ENCODE measurements around the gene ANKRD63. TPM values are rescaled to one million over a fixed set of nuclear protein-coding genes. Genes with fewer than 3 reads are reported as not detected.

The ANKRD63 gene
- total RNA-seq, 1 experiment from 2014 or later: not detected

- TF ChIP-seq, protein P1, sequence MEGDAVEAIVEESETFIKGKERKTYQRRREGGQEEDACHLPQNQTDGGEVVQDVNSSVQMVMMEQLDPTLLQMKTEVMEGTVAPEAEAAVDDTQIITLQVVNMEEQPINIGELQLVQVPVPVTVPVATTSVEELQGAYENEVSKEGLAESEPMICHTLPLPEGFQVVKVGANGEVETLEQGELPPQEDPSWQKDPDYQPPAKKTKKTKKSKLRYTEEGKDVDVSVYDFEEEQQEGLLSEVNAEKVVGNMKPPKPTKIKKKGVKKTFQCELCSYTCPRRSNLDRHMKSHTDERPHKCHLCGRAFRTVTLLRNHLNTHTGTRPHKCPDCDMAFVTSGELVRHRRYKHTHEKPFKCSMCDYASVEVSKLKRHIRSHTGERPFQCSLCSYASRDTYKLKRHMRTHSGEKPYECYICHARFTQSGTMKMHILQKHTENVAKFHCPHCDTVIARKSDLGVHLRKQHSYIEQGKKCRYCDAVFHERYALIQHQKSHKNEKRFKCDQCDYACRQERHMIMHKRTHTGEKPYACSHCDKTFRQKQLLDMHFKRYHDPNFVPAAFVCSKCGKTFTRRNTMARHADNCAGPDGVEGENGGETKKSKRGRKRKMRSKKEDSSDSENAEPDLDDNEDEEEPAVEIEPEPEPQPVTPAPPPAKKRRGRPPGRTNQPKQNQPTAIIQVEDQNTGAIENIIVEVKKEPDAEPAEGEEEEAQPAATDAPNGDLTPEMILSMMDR (IDR thresholded peaks at IDR 0.05; ENCODE audit: unreplicated experiment): no peak
- BruUV-seq (replicated peaks): no TSS peak
- Mint-ChIP-seq H3K27me3 (ENCODE audit: insufficient read depth, unreplicated experiment) (no peaks in the 10 kb centered on the region), H3K4me1 (ENCODE audit: insufficient read depth, unreplicated experiment) (no peaks in the 10 kb centered on the region), H3K4me3 (ENCODE audit: unreplicated experiment) (no peak overlapping the region), H3K27ac (ENCODE audit: low read depth, unreplicated experiment) (no peak overlapping the region), H3K36me3 (ENCODE audit: insufficient read depth, unreplicated experiment) (peaks cover 25% of the 10 kb centered on the region), H3K9me3 (ENCODE audit: unreplicated experiment) (no peaks in the 10 kb centered on the region)
- ChIA-PET CTCF (interaction anchor here (1.0 to 2.8 kb wide), 3 partner anchors 14 to 16 kb away, joined by 5 to 14 read pairs (median 8); no protein-coding TSS in a partner anchor), POLR2A (interaction anchor here (0.9 kb wide), 1 partner anchor 18 kb away, joined by 3 read pairs; no protein-coding TSS in a partner anchor)
- intact Hi-C loops (cut with micrococcal nuclease): no loop called here
- no peak for DNase-seq (ENCODE audit: unreplicated experiment)
Observed at GRCh38 chr15:40258544-40258943, 24.3 kb downstream of the ANKRD63 start.

- Mint-ChIP-seq H3K4me3 (ENCODE audit: unreplicated experiment) (no peak overlapping the region), H3K4me1 (ENCODE audit: insufficient read depth, unreplicated experiment) (no peaks in the 10 kb centered on the region), H3K27me3 (ENCODE audit: insufficient read depth, unreplicated experiment) (no peaks in the 10 kb centered on the region), H3K36me3 (ENCODE audit: insufficient read depth, unreplicated experiment) (peaks cover 32% of the 10 kb centered on the region), H3K9me3 (ENCODE audit: unreplicated experiment) (no peaks in the 10 kb centered on the region), H3K27ac (ENCODE audit: low read depth, unreplicated experiment) (no peak overlapping the region)
- DNase-seq (ENCODE audit: unreplicated experiment): no peak
- TF ChIP-seq, protein P1 (IDR thresholded peaks at IDR 0.05; ENCODE audit: unreplicated experiment): no peak
- ChIA-PET POLR2A (no interaction called here), CTCF (interaction anchor here (1.0 to 4.2 kb wide), 6 partner anchors 13 to 40 kb away, joined by 3 to 32 read pairs (median 6); no protein-coding TSS in a partner anchor)
- intact Hi-C loops (cut with micrococcal nuclease): no loop called here
- no TSS peak for BruUV-seq (replicated peaks)
Observed at GRCh38 chr15:40257656-40258450, 25.0 kb downstream of the ANKRD63 start.

DNA sequence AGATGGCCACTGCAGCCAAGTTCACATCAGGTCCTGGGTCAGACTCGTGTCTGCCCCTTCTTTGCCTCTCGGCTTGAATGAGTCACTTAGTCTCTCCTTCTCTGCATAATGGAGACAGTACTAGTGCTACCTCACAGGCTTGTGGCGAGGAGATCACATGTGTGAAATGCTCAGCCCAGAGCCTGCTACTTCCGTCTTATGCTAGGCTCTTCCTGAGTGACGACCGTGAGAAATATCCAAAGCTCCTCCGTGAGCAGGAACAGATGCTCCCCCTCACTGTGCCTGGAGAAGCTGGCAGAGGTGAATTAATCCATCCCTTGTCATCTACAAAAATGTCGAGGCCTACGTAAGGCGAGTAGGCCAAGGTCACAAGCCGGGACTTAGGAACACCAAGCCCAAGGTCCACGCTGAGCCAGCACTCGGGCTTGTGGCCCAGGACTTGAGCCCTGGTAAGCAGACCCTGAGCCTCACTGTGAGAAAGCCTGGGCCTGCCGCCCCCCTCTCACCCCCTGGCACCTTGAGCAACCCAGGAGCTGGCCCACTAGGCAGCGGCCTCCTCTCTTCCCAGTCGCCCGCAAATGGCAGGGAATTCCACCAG lies 26.1 kb downstream of the ANKRD63 start:
- H3K4me3 Mint-ChIP-seq (ENCODE audit: unreplicated experiment): no peak overlapping the region

More for the DNA sequence above, 26.1 kb downstream of the ANKRD63 start:
- intact Hi-C loops (cut with micrococcal nuclease): no loop called here
- no peak overlapping the region for H3K27ac Mint-ChIP-seq (ENCODE audit: low read depth, unreplicated experiment)
- H3K27me3 Mint-ChIP-seq (ENCODE audit: insufficient read depth, unreplicated experiment): no peaks in the 10 kb centered on the region
- ChIA-PET POLR2A (interaction anchor here (0.9 kb wide), 1 partner anchor 16 kb away, joined by 3 read pairs; no protein-coding TSS in a partner anchor), CTCF (interaction anchor here (1.1 to 4.2 kb wide), 5 partner anchors 15 to 39 kb away, joined by 3 to 32 read pairs (median 14); no protein-coding TSS in a partner anchor)
- no peak for DNase-seq (ENCODE audit: unreplicated experiment)
- no TSS peak for BruUV-seq (replicated peaks)
- H3K4me1 Mint-ChIP-seq (ENCODE audit: insufficient read depth, unreplicated experiment): no peaks in the 10 kb centered on the region
- H3K9me3 Mint-ChIP-seq (ENCODE audit: unreplicated experiment): no peaks in the 10 kb centered on the region
- TF ChIP-seq, protein P1 (IDR thresholded peaks at IDR 0.05; ENCODE audit: unreplicated experiment): no peak
- peaks cover 32% of the 10 kb centered on the region for H3K36me3 Mint-ChIP-seq (ENCODE audit: insufficient read depth, unreplicated experiment)
